HEK293 (cell line): ENCODE measurements around the gene LSM3.

ENCODE experiments used
- KLF1 ChIP-seq: fragments of 450-650 bp; formaldehyde crosslinking; IDR thresholded peaks from 2 replicates; pipeline ENCODE4 v1.5.1; 2016; ENCODE audit warnings: missing biosample characterization, missing genetic modification characterization
- TCF7L2 ChIP-seq: IDR thresholded peaks from 2 replicates; pipeline ENCODE4 v1.6.1; 2011; ENCODE audit warnings: low read depth, mild to moderate bottlenecking, inconsistent platforms, low read length, moderate library complexity, borderline replicate concordance
- YY1 ChIP-seq: fragments of 450-650 bp; formaldehyde crosslinking; IDR thresholded peaks from 2 replicates; pipeline ENCODE4 v1.5.1; 2018; ENCODE audit warnings: missing biosample characterization, missing genetic modification characterization
- ZBTB20 ChIP-seq: fragments of 450-650 bp; formaldehyde crosslinking; IDR thresholded peaks from 2 replicates; pipeline ENCODE4 v1.5.1; 2016; ENCODE audit warnings: missing biosample characterization, missing genetic modification characterization
- ZBTB8A ChIP-seq: fragments of 450-650 bp; formaldehyde crosslinking; IDR thresholded peaks from 2 replicates; pipeline ENCODE4 v1.5.1; 2016; ENCODE audit warnings: missing biosample characterization, missing genetic modification characterization
- ZNF335 ChIP-seq: fragments of 450-650 bp; formaldehyde crosslinking; conservative IDR thresholded peaks from 2 replicates; pipeline ENCODE4 v1.5.1; 2016; ENCODE audit warnings: missing biosample characterization, missing genetic modification characterization
- ZNF394 ChIP-seq: fragments of 450-650 bp; formaldehyde crosslinking; IDR thresholded peaks from 2 replicates; pipeline ENCODE4 v1.5.1; 2016; ENCODE audit warnings: missing biosample characterization, missing genetic modification characterization, mild to moderate bottlenecking, moderate library complexity, borderline replicate concordance
- ZNF670 ChIP-seq: fragments of 450-650 bp; formaldehyde crosslinking; IDR thresholded peaks from 2 replicates; pipeline ENCODE4 v1.5.1; 2016; ENCODE audit warnings: missing biosample characterization, missing genetic modification characterization, low read depth
- TF ChIP-seq, protein P1 (sequence below): fragments of 450-650 bp; formaldehyde crosslinking; IDR thresholded peaks from 2 replicates; pipeline ENCODE4 v1.5.1; 2016; ENCODE audit warnings: missing biosample characterization, missing genetic modification characterization

DNA sequence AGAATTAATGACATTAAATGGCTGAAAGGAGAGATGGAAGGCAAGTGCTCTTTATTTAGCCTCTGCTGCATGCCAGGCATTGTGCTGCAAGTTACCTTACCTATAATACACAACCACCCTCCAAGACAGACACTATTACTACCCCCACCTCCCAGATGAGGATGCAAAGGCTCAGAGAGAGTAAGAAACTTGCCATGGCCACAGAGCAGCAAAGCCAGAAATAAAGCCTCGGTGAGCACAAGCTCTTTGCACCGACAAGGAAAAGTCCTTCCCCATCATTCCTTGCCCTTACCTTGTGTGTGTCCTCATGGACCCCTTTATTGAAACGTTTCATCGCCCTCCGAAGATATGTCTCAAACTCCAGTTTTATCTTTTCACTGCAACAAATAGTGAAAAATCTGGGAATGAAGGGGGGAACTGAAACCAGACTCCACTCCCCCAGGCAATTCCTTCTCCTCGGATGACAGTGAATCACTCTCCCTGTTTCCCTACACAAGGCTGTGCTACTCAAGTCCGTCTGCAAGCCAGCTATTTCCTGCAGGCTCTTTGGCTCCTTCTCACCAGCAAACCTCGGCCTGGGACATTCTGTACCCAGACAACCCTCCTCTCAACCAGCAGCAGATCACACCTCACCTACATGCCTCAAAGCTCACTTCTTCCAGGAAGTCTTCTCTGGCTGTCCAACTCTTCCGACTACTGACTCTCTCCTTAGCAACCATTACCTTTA lies 11.6 kb upstream of the LSM3 start:
- TF ChIP-seq KLF1 (tag by site-specific recombination), result no peak
- no peak for TF ChIP-seq ZNF335 (tag by site-specific recombination)
- TF ChIP-seq ZBTB8A (tag by site-specific recombination), result no peak
- TF ChIP-seq, protein P1, sequence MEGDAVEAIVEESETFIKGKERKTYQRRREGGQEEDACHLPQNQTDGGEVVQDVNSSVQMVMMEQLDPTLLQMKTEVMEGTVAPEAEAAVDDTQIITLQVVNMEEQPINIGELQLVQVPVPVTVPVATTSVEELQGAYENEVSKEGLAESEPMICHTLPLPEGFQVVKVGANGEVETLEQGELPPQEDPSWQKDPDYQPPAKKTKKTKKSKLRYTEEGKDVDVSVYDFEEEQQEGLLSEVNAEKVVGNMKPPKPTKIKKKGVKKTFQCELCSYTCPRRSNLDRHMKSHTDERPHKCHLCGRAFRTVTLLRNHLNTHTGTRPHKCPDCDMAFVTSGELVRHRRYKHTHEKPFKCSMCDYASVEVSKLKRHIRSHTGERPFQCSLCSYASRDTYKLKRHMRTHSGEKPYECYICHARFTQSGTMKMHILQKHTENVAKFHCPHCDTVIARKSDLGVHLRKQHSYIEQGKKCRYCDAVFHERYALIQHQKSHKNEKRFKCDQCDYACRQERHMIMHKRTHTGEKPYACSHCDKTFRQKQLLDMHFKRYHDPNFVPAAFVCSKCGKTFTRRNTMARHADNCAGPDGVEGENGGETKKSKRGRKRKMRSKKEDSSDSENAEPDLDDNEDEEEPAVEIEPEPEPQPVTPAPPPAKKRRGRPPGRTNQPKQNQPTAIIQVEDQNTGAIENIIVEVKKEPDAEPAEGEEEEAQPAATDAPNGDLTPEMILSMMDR (tag by site-specific recombination), result no peak
- no peak for TF ChIP-seq ZNF394 (tag by site-specific recombination)
- no peak for TF ChIP-seq YY1 (tag by site-specific recombination)
- TF ChIP-seq ZBTB20 (tag by site-specific recombination), result no peak
- TF ChIP-seq ZNF670 (tag by site-specific recombination), result no peak
- TF ChIP-seq TCF7L2, result no peak
